HepG2 (cell line): ENCODE data around the gene ZBTB46. TPM values are rescaled to one million over a fixed set of nuclear protein-coding genes. Genes with fewer than 3 reads are reported as not detected.

Experiments used
- ATAC-seq: fragments of 200-7000 bp; cut with Tn5 transposase; 3 replicates; pipeline ENCODE4 v1.9.1; 2020; ENCODE audit warnings: mild to moderate bottlenecking, moderate library complexity
- BruUV-seq: library from RNA; stranded (reverse); fragments of 400-500 nt; replicated peaks from 2 replicates; lab custom pipeline; 2021; lab: Mats Ljungman, UMichigan
- CTCF ChIA-PET: fragments of 300-600 bp; formaldehyde crosslinking; extraction: SDS; loops from one replicate; lab custom pipeline; 2021; ENCODE audit warnings: low total read pairs, inconsistent platforms, low intra/inter-chr PET ratio; lab: Yijun Ruan, JAX
- POLR2A ChIA-PET: fragments of 350-600 bp; sonication (Branson Sonifier 250); formaldehyde crosslinking; loops from one replicate; lab custom pipeline; 2020; ENCODE audit warnings: antibody characterized with exemption, inconsistent platforms; lab: Yijun Ruan, JAX
- DNase-seq: peaks from one replicate; pipeline ENCODE4 v3.0.0-alpha.2; 2015; ENCODE audit warnings: low spot score
- FAIRE-seq: peaks from 3 replicates; lab custom pipeline; 2011; peaks lifted over from hg19 to GRCh38; lab: Jason Lieb, UNC
- H2AFZ ChIP-seq: one replicate; pipeline ENCODE4 v1.6.1; 2011; ENCODE audit warnings: low read length, inconsistent platforms
- H3K27ac ChIP-seq: fragments of 300-600 bp; 3 replicates; pipeline ENCODE4 v1.8.0; 2011; ENCODE audit warnings: mixed run types, mild to moderate bottlenecking, mixed read lengths, low read length, inconsistent platforms; ENCODE audit not compliant: insufficient read depth; ENCODE audit errors: extremely low read length
- H3K27me3 ChIP-seq, 2 experiments: fragments of 200-600 bp in 1 of 2; 2 replicates in 1 of 2; 3 replicates in 1 of 2; pipeline versions ENCODE4 v1.6.0 to v1.8.0; 2011; ENCODE audit warnings: low read length in 2 of 2, mild to moderate bottlenecking in 2 of 2, moderate library complexity in 2 of 2, inconsistent platforms in 1 of 2; ENCODE audit not compliant: insufficient read depth in 2 of 2, control insufficient read depth in 1 of 2
- H3K36me3 ChIP-seq, 2 experiments: fragments of 200-600 bp in 1 of 2; replicated peaks in 1 of 2; 2 replicates in 1 of 2; 3 replicates in 1 of 2; pipeline versions ENCODE4 v1.5.1 to v1.8.0; 2011; ENCODE audit warnings: low read length in 2 of 2, inconsistent platforms in 1 of 2; ENCODE audit not compliant: insufficient read depth in 2 of 2, control insufficient read depth in 1 of 2
- H3K4me1 ChIP-seq: 2 replicates; pipeline ENCODE4 v1.5.1; 2012; ENCODE audit warnings: low read length, inconsistent platforms; ENCODE audit not compliant: insufficient read depth
- H3K4me2 ChIP-seq: 2 replicates; pipeline ENCODE4 v1.6.0; 2011; ENCODE audit warnings: low read depth, low read length, inconsistent platforms
- H3K4me3 ChIP-seq, 3 experiments: fragments of 200-600 bp in 1 of 3; sonication (generic), shearing (Covaris generic) in 1 of 3; replicated peaks in 1 of 3; 2 replicates each; pipeline ENCODE4 v1.5.1; 2011 to 2016; ENCODE audit warnings: low read length in 3 of 3, inconsistent platforms in 2 of 3, low read depth in 2 of 3, mild to moderate bottlenecking in 2 of 3, control low read depth in 1 of 3, mixed read lengths in 1 of 3; ENCODE audit not compliant: insufficient read depth in 1 of 3
- H3K79me2 ChIP-seq: one replicate; pipeline ENCODE4 v1.6.1; 2011; ENCODE audit warnings: low read length, inconsistent platforms; ENCODE audit not compliant: insufficient read depth
- H3K9ac ChIP-seq: 2 replicates; pipeline ENCODE4 v1.6.0; 2011; ENCODE audit warnings: mild to moderate bottlenecking, low read depth, low read length, inconsistent platforms; ENCODE audit not compliant: insufficient read depth
- H3K9me3 ChIP-seq: 2 replicates; pipeline ENCODE4 v1.5.1; 2012; ENCODE audit warnings: mild to moderate bottlenecking, low read length
- H4K20me1 ChIP-seq: 2 replicates; pipeline ENCODE4 v1.6.0; 2011; ENCODE audit warnings: inconsistent platforms, mild to moderate bottlenecking, low read length, moderate library complexity; ENCODE audit not compliant: insufficient read depth
- ATAD3A ChIP-seq: sonication (generic); formaldehyde crosslinking; IDR thresholded peaks from 2 replicates; pipeline ENCODE4 v1.4.0; 2020; ENCODE audit warnings: missing genetic modification reagents
- ATF1 ChIP-seq: IDR thresholded peaks from 2 replicates; pipeline ENCODE4 v1.6.1; 2016; ENCODE audit warnings: mild to moderate bottlenecking, control low read depth
- CREB3 ChIP-seq: sonication (generic); formaldehyde crosslinking; IDR thresholded peaks from 2 replicates; pipeline ENCODE4 v1.5.0; 2020; ENCODE audit warnings: missing genetic modification reagents
- GZF1 ChIP-seq: sonication (generic); formaldehyde crosslinking; IDR thresholded peaks from 2 replicates; pipeline ENCODE4 v1.5.1; 2020; ENCODE audit warnings: mild to moderate bottlenecking, missing genetic modification reagents
- IKZF5 ChIP-seq: IDR thresholded peaks from 2 replicates; pipeline ENCODE4 v1.6.1; 2018; ENCODE audit warnings: missing genetic modification reagents, mild to moderate bottlenecking, missing compliant biosample characterization
- MTF1 ChIP-seq: sonication (generic); formaldehyde crosslinking; IDR thresholded peaks from 2 replicates; pipeline ENCODE4 v1.5.0; 2020; ENCODE audit warnings: missing genetic modification reagents
- MTF2 ChIP-seq: sonication (generic); formaldehyde crosslinking; IDR thresholded peaks from 2 replicates; pipeline ENCODE4 v1.5.0; 2020; ENCODE audit warnings: missing genetic modification reagents, borderline replicate concordance
- PHF5A ChIP-seq: IDR thresholded peaks from one replicate; pipeline ENCODE4 v1.6.1; 2018; ENCODE audit warnings: low read depth, missing genetic modification reagents; ENCODE audit not compliant: unreplicated experiment
- POLR2AphosphoS2 ChIP-seq: IDR thresholded peaks from 2 replicates; pipeline ENCODE4 v1.6.1; 2011; ENCODE audit warnings: low read depth, low read length, improper control_type of control experiment
- RERE ChIP-seq: IDR thresholded peaks from 2 replicates; pipeline ENCODE4 v1.6.1; 2016; ENCODE audit warnings: low read depth, missing genetic modification reagents, missing compliant biosample characterization
- SAFB2 ChIP-seq: sonication (generic); formaldehyde crosslinking; IDR thresholded peaks from 2 replicates; pipeline ENCODE4 v1.5.1; 2020; ENCODE audit warnings: missing genetic modification reagents, low read depth, mild to moderate bottlenecking, borderline replicate concordance
- TBP ChIP-seq: sonication (generic); formaldehyde crosslinking; IDR thresholded peaks from 2 replicates; pipeline ENCODE4 v1.5.0; 2020; ENCODE audit warnings: missing genetic modification reagents
- ZMYM4 ChIP-seq: sonication (generic); formaldehyde crosslinking; IDR thresholded peaks from 2 replicates; pipeline ENCODE4 v1.8.1; 2023; ENCODE audit warnings: mild to moderate bottlenecking, missing genetic modification reagents
- ZUFSP ChIP-seq: sonication (generic); formaldehyde crosslinking; IDR thresholded peaks from 2 replicates; pipeline ENCODE4 v1.9.0; 2021; ENCODE audit warnings: missing genetic modification reagents, mild to moderate bottlenecking, borderline replicate concordance
- WGBS: methylation state at CpG from one replicate; pipeline ENCODE4 v1.1.6; 2017; ENCODE audit warnings: low lambda C conversion rate; 5-methylcytosine and 5-hydroxymethylcytosine counted together
- in situ Hi-C: cut with HindIII; loops from 2 replicates; pipeline ENCODE4 v1.10.0; 2017; ENCODE audit warnings: low pct_unique_long_range_greater_than_20kb; ENCODE audit not compliant: extremely low pct_ligation_motif_present
- intact Hi-C: fragments of 100-400 bp; cut with micrococcal nuclease; formaldehyde crosslinking; loops from one replicate; pipeline ENCODE4 v1.10.0; 2022; ENCODE audit not compliant: unreplicated experiment
- polyA plus RNA-seq, 8 experiments: library from polyadenylated mRNA; depleted of rRNA in 3 of 8; stranded (reverse) in 7 of 8; unstranded in 1 of 8; fragments of >200 nt; fragmentation: Illumina TruSeq in 4 of 8; extraction: Trizol in 4 of 8; gene quantifications; 2 replicates each; pipeline versions ENCODE4 v1.2.1 to v1.2.3, GENCODE V29; 2011 to 2016; ENCODE audit warnings: low read depth in 4 of 8, missing spikeins in 1 of 8, mixed read lengths in 1 of 8; ENCODE audit not compliant: insufficient read depth in 1 of 8
- total RNA-seq, 5 experiments: library from RNA; depleted of rRNA; stranded (reverse); fragments of >200 nt; fragmentation: Illumina TruSeq; extraction: Trizol; gene quantifications; 2 replicates each; pipeline ENCODE4 v1.2.3, GENCODE V29; 2016; ENCODE audit warnings: low read depth in 1 of 5

ZBTB46 gene
- total and polyA plus RNA-seq, 2 of the 13 experiments (the other 11 are each of a cell fraction or from before 2014, with no cell fraction given) = 1.6 to 13.5 TPM

GRCh38 chr20:63706852-63707557 is 124.1 kb downstream of the ZBTB46 start:
- peaks cover 36% of the 10 kb centered on the region for H3K4me1 ChIP-seq
- intact Hi-C loops = loop anchor here (1.0 to 2.0 kb wide), 3 partner anchors 34 to 158 kb away; partner anchors contain the start of gene TPD52L2
- no TSS peak for BruUV-seq
- H3K4me3 ChIP-seq = peak overlapping the region; percentile 79 to 99 (median 99)
- H2AFZ ChIP-seq = no peak overlapping the region
- WGBS = under 1% methylated on average over 39 of the region's 56 CpGs
- FAIRE-seq (peak; percentile 93), ATAC-seq (peak; percentile 71), DNase-seq (peak; percentile 77)
- ChIA-PET CTCF (interaction anchor here (1.1 to 3.2 kb wide), 6 partner anchors 31 to 267 kb away, joined by 4 to 15 read pairs (median 6); partner anchors contain the start of genes LIME1 and TPD52L2), POLR2A (interaction anchor here (0.6 to 12.4 kb wide), 22 partner anchors 9 to 348 kb away, joined by 3 to 190 read pairs (median 7); partner anchors contain the start of genes GMEB2, LIME1, PRPF6 and RTEL1)
- in situ Hi-C loops = loop anchor here (5.0 to 10.0 kb wide), 3 partner anchors 35 to 150 kb away; no protein-coding TSS in a partner anchor
- H3K27me3 ChIP-seq = no peaks in the 10 kb centered on the region; a peak in 1 of 5 replicates
- peak overlapping the region; percentile 97 for H3K9ac ChIP-seq
- peak overlapping the region; percentile 81 for H3K27ac ChIP-seq
- peaks cover 25 to 58% of the 10 kb centered on the region in 2 experiments for H3K36me3 ChIP-seq
- no peaks in the 10 kb centered on the region for H3K9me3 ChIP-seq
- peaks cover 58% of the 10 kb centered on the region for H3K79me2 ChIP-seq
- H3K4me2 ChIP-seq = peak overlapping the region; percentile 96
- H4K20me1 ChIP-seq = peaks cover 10% of the 10 kb centered on the region; the same call in 1 of the 2 replicates
- TF ChIP-seq ZUFSP = no peak
- TF ChIP-seq PHF5A (CRISPR knock-in tag) = peak; percentile 64
- TF ChIP-seq ZMYM4 (CRISPR knock-in tag) = peak; percentile 57; the same call in 1 of the 2 replicates
- TF ChIP-seq MTF1 = no peak
- no peak for TF ChIP-seq CREB3 (CRISPR knock-in tag)
- TF ChIP-seq MTF2 (CRISPR knock-in tag) = no peak
- no peak for TF ChIP-seq RERE (CRISPR knock-in tag)
- TF ChIP-seq TBP = no peak
- no peak; the same call in 1 of the 2 replicates for TF ChIP-seq GZF1 (CRISPR knock-in tag)
- TF ChIP-seq ATF1 (CRISPR knock-in tag) = no peak
- peak; percentile 54; the same call in 1 of the 2 replicates for TF ChIP-seq IKZF5
- peak; percentile 79; the same call in 1 of the 2 replicates for TF ChIP-seq SAFB2
- no peak for TF ChIP-seq POLR2AphosphoS2
- TF ChIP-seq ATAD3A = no peak
